ENCODE measurements around the gene GOLGA8B.
A peak's percentile ranks its signal among the peaks of the same experiment; 100 is the strongest.
"Not testable (repeated sequence)": the region's sequence is repeated elsewhere in the genome, so short reads cannot be mapped to it uniquely, and the experiment has no call there.

Gene GOLGA8B

GRCh38 chr15:34583399-34584329 lies at the start of gene GOLGA8B:
GOLGA8B (minus strand) TSS chr15:34583651; CDS start chr15:34535912, 47,739 bp downstream.
- Histone ChIP-seq H3K36me3 (ENCODE audit: control insufficient read depth, insufficient read depth, low read length) (no peaks in the 10 kb centered on the region), H3K4me3 (ENCODE audit: low read length) (peak within 1 kb of the TSS; percentile 76), H3K27me3 (ENCODE audit: control insufficient read depth, insufficient read depth, low read length) (peaks cover 3% of the 10 kb centered on the region), H3K9ac (ENCODE audit: low read length) (no peak within 1 kb of the TSS), H3K27ac (ENCODE audit: low read depth, low read length) (no peak within 1 kb of the TSS), H3K4me1 (ENCODE audit: control insufficient read depth, insufficient read depth, low read length) (no peaks in the 10 kb centered on the region)

- H3K9ac ChIP-seq (ENCODE audit: low read length); H3K27me3 ChIP-seq (ENCODE audit: control insufficient read depth, insufficient read depth, low read length); H3K4me3 ChIP-seq (ENCODE audit: low read length); H3K27ac ChIP-seq (ENCODE audit: low read depth, low read length); H3K4me1 ChIP-seq (ENCODE audit: control insufficient read depth, insufficient read depth, low read length); H3K36me3 ChIP-seq (ENCODE audit: control insufficient read depth, insufficient read depth, low read length): not testable (repeated sequence)
These were observed 49.7 kb upstream of the GOLGA8B start for GRCh38 chr15:34633165-34633564.

- Histone ChIP-seq H3K36me3 (ENCODE audit: control insufficient read depth, insufficient read depth, low read length) (no peaks in the 10 kb centered on the region), H3K27ac (ENCODE audit: low read depth, low read length) (no peak overlapping the region), H3K9ac (ENCODE audit: low read length) (no peak overlapping the region), H3K27me3 (ENCODE audit: control insufficient read depth, insufficient read depth, low read length) (no peaks in the 10 kb centered on the region), H3K4me3 (ENCODE audit: low read length) (no peak overlapping the region), H3K4me1 (ENCODE audit: control insufficient read depth, insufficient read depth, low read length) (no peaks in the 10 kb centered on the region)
These were observed 45.2 kb upstream of the GOLGA8B start for GRCh38 chr15:34628577-34629152.

GRCh38 chr15:34625007-34625406 lies 41.6 kb upstream of the GOLGA8B start:
- H3K4me3 ChIP-seq (ENCODE audit: low read length), result no peak overlapping the region
- H3K9ac ChIP-seq (ENCODE audit: low read length), result no peak overlapping the region
- no peaks in the 10 kb centered on the region for H3K4me1 ChIP-seq (ENCODE audit: control insufficient read depth, insufficient read depth, low read length)
- H3K27ac ChIP-seq (ENCODE audit: low read depth, low read length), result no peak overlapping the region
- no peaks in the 10 kb centered on the region for H3K36me3 ChIP-seq (ENCODE audit: control insufficient read depth, insufficient read depth, low read length)
- H3K27me3 ChIP-seq (ENCODE audit: control insufficient read depth, insufficient read depth, low read length), result no peaks in the 10 kb centered on the region

GRCh38 chr15:34621675-34622074 lies 38.2 kb upstream of the GOLGA8B start:
- H3K27me3 ChIP-seq (ENCODE audit: control insufficient read depth, insufficient read depth, low read length), result no peaks in the 10 kb centered on the region
- H3K4me3 ChIP-seq (ENCODE audit: low read length), result no peak overlapping the region
- H3K27ac ChIP-seq (ENCODE audit: low read depth, low read length), result no peak overlapping the region
- no peaks in the 10 kb centered on the region for H3K4me1 ChIP-seq (ENCODE audit: control insufficient read depth, insufficient read depth, low read length)
- H3K36me3 ChIP-seq (ENCODE audit: control insufficient read depth, insufficient read depth, low read length), result no peaks in the 10 kb centered on the region
- H3K9ac ChIP-seq (ENCODE audit: low read length), result no peak overlapping the region

- H3K27ac ChIP-seq (ENCODE audit: low read depth, low read length), result no peak overlapping the region
- H3K4me3 ChIP-seq (ENCODE audit: low read length), result no peak overlapping the region
- no peaks in the 10 kb centered on the region for H3K4me1 ChIP-seq (ENCODE audit: control insufficient read depth, insufficient read depth, low read length)
- H3K36me3 ChIP-seq (ENCODE audit: control insufficient read depth, insufficient read depth, low read length), result no peaks in the 10 kb centered on the region
- no peak overlapping the region for H3K9ac ChIP-seq (ENCODE audit: low read length)
- no peaks in the 10 kb centered on the region for H3K27me3 ChIP-seq (ENCODE audit: control insufficient read depth, insufficient read depth, low read length)
These were observed 37.4 kb upstream of the GOLGA8B start for GRCh38 chr15:34620814-34621213.

- H3K36me3 ChIP-seq (ENCODE audit: control insufficient read depth, insufficient read depth, low read length), result no peaks in the 10 kb centered on the region
These were observed 36.7 kb upstream of the GOLGA8B start for GRCh38 chr15:34620142-34620541.

GRCh38 chr15:34619151-34619550 lies 35.7 kb upstream of the GOLGA8B start:
- no peak overlapping the region for H3K4me3 ChIP-seq (ENCODE audit: low read length)
- H3K4me1 ChIP-seq (ENCODE audit: control insufficient read depth, insufficient read depth, low read length), result no peaks in the 10 kb centered on the region
- H3K36me3 ChIP-seq (ENCODE audit: control insufficient read depth, insufficient read depth, low read length), result no peaks in the 10 kb centered on the region
- no peak overlapping the region for H3K27ac ChIP-seq (ENCODE audit: low read depth, low read length)
- H3K27me3 ChIP-seq (ENCODE audit: control insufficient read depth, insufficient read depth, low read length), result no peaks in the 10 kb centered on the region
- no peak overlapping the region for H3K9ac ChIP-seq (ENCODE audit: low read length)

More at GRCh38 chr15:34620142-34620541, 36.7 kb upstream of the GOLGA8B start:
- H3K27me3 ChIP-seq (ENCODE audit: control insufficient read depth, insufficient read depth, low read length), result no peaks in the 10 kb centered on the region
- H3K27ac ChIP-seq (ENCODE audit: low read depth, low read length), result no peak overlapping the region
- no peaks in the 10 kb centered on the region for H3K4me1 ChIP-seq (ENCODE audit: control insufficient read depth, insufficient read depth, low read length)
- H3K4me3 ChIP-seq (ENCODE audit: low read length), result no peak overlapping the region
- H3K9ac ChIP-seq (ENCODE audit: low read length), result no peak overlapping the region

- H3K27me3 ChIP-seq (ENCODE audit: control insufficient read depth, insufficient read depth, low read length), result no peaks in the 10 kb centered on the region
- no peak overlapping the region for H3K4me3 ChIP-seq (ENCODE audit: low read length)
- no peak overlapping the region for H3K9ac ChIP-seq (ENCODE audit: low read length)
- no peaks in the 10 kb centered on the region for H3K36me3 ChIP-seq (ENCODE audit: control insufficient read depth, insufficient read depth, low read length)
- H3K27ac ChIP-seq (ENCODE audit: low read depth, low read length), result no peak overlapping the region
- no peaks in the 10 kb centered on the region for H3K4me1 ChIP-seq (ENCODE audit: control insufficient read depth, insufficient read depth, low read length)
These were observed 34.6 kb upstream of the GOLGA8B start for GRCh38 chr15:34618073-34618472.

GRCh38 chr15:34616613-34617012 lies 33.2 kb upstream of the GOLGA8B start:
- Histone ChIP-seq H3K4me1 (ENCODE audit: control insufficient read depth, insufficient read depth, low read length) (no peaks in the 10 kb centered on the region), H3K27ac (ENCODE audit: low read depth, low read length) (no peak overlapping the region), H3K4me3 (ENCODE audit: low read length) (no peak overlapping the region), H3K9ac (ENCODE audit: low read length) (no peak overlapping the region), H3K36me3 (ENCODE audit: control insufficient read depth, insufficient read depth, low read length) (no peaks in the 10 kb centered on the region), H3K27me3 (ENCODE audit: control insufficient read depth, insufficient read depth, low read length) (no peaks in the 10 kb centered on the region)

- Histone ChIP-seq H3K36me3 (ENCODE audit: control insufficient read depth, insufficient read depth, low read length) (no peaks in the 10 kb centered on the region), H3K9ac (ENCODE audit: low read length) (no peak overlapping the region), H3K27ac (ENCODE audit: low read depth, low read length) (no peak overlapping the region), H3K27me3 (ENCODE audit: control insufficient read depth, insufficient read depth, low read length) (no peaks in the 10 kb centered on the region), H3K4me3 (ENCODE audit: low read length) (no peak overlapping the region), H3K4me1 (ENCODE audit: control insufficient read depth, insufficient read depth, low read length) (no peaks in the 10 kb centered on the region)
These were observed 30.5 kb upstream of the GOLGA8B start for GRCh38 chr15:34613997-34614396.

- H3K4me1 ChIP-seq (ENCODE audit: control insufficient read depth, insufficient read depth, low read length), result no peaks in the 10 kb centered on the region
- no peak overlapping the region for H3K4me3 ChIP-seq (ENCODE audit: low read length)
- H3K9ac ChIP-seq (ENCODE audit: low read length), result no peak overlapping the region
- H3K36me3 ChIP-seq (ENCODE audit: control insufficient read depth, insufficient read depth, low read length), result no peaks in the 10 kb centered on the region
- H3K27ac ChIP-seq (ENCODE audit: low read depth, low read length), result no peak overlapping the region
- H3K27me3 ChIP-seq (ENCODE audit: control insufficient read depth, insufficient read depth, low read length), result no peaks in the 10 kb centered on the region
These were observed 29.9 kb upstream of the GOLGA8B start for GRCh38 chr15:34613301-34613700.

- H3K4me1 ChIP-seq (ENCODE audit: control insufficient read depth, insufficient read depth, low read length), result no peaks in the 10 kb centered on the region
- H3K27me3 ChIP-seq (ENCODE audit: control insufficient read depth, insufficient read depth, low read length), result no peaks in the 10 kb centered on the region
- H3K4me3 ChIP-seq (ENCODE audit: low read length), result no peak overlapping the region
- no peaks in the 10 kb centered on the region for H3K36me3 ChIP-seq (ENCODE audit: control insufficient read depth, insufficient read depth, low read length)
- H3K9ac ChIP-seq (ENCODE audit: low read length), result no peak overlapping the region
- no peak overlapping the region for H3K27ac ChIP-seq (ENCODE audit: low read depth, low read length)
These were observed 26.9 kb upstream of the GOLGA8B start for GRCh38 chr15:34610354-34610753.

Measured in rectal smooth muscle tissue (tissue), 1 donor.